PC-9 (cell line): ENCODE results near the gene LMX1B. TPM values are rescaled to one million over a fixed set of nuclear protein-coding genes. Genes with fewer than 3 reads are reported as not detected.

ENCODE experiments used
- BruUV-seq: library from RNA; stranded (reverse); fragments of 400-500 nt; replicated peaks from 2 replicates; lab custom pipeline; 2021; lab: Mats Ljungman, UMichigan
- CTCF ChIA-PET: fragments of 300-600 bp; sonication (Branson Sonifier 250); formaldehyde crosslinking; loops from one replicate; lab custom pipeline; 2022; ENCODE audit warnings: antibody characterized with exemption; lab: Charles Lee
- POLR2A ChIA-PET: fragments of 300-600 bp; sonication (Branson Sonifier 250); formaldehyde crosslinking; loops from one replicate; lab custom pipeline; 2022; ENCODE audit warnings: antibody characterized with exemption; ENCODE audit not compliant: unreplicated experiment; lab: Charles Lee
- DNase-seq, 2 experiments: peaks; one replicate each; pipeline versions ENCODE4 v3.0.0 to v3.0.0-alpha.2; 2015 to 2022; ENCODE audit warnings: mixed read lengths in 1 of 2
- H2AFZ ChIP-seq: fragments of 200-600 bp; sonication (generic); 2 replicates; pipeline ENCODE4 v1.8.1; 2017; ENCODE audit warnings: antibody characterized with exemption
- H3F3A ChIP-seq: fragments of 200-600 bp; sonication (generic); 2 replicates; pipeline ENCODE4 v1.8.1; 2017; ENCODE audit warnings: antibody characterized with exemption, mild to moderate bottlenecking, low read depth; ENCODE audit not compliant: insufficient read depth
- H3K27ac ChIP-seq: fragments of 200-600 bp; sonication (generic); 2 replicates; pipeline ENCODE4 v1.6.1; 2016; ENCODE audit warnings: mixed run types
- H3K27me3 ChIP-seq: fragments of 200-600 bp; sonication (generic); 2 replicates; pipeline ENCODE4 v1.6.1; 2016; ENCODE audit warnings: low read depth, mixed run types; ENCODE audit not compliant: insufficient read depth
- H3K36me3 ChIP-seq: fragments of 200-600 bp; sonication (generic); 2 replicates; pipeline ENCODE4 v1.6.1; 2016; ENCODE audit warnings: low read depth, mixed run types
- H3K4me1 ChIP-seq: fragments of 200-600 bp; sonication (generic); replicated peaks from 2 replicates; pipeline ENCODE4 v1.6.1; 2016; ENCODE audit warnings: mixed run types; ENCODE audit not compliant: insufficient read depth
- H3K4me2 ChIP-seq: fragments of 200-600 bp; sonication (generic); 2 replicates; pipeline ENCODE4 v1.6.1; 2017; ENCODE audit warnings: mixed run types
- H3K4me3 ChIP-seq: fragments of 200-600 bp; sonication (generic); 2 replicates; pipeline ENCODE4 v1.6.1; 2016; ENCODE audit warnings: mixed run types
- H3K79me2 ChIP-seq: fragments of 200-600 bp; sonication (generic); 2 replicates; pipeline ENCODE4 v1.6.1; 2017; ENCODE audit warnings: low read depth, mixed run types
- H3K9me2 ChIP-seq: fragments of 200-600 bp; sonication (generic); 2 replicates; pipeline ENCODE4 v1.8.1; 2017; ENCODE audit warnings: mild to moderate bottlenecking; ENCODE audit not compliant: insufficient read depth
- H3K9me3 ChIP-seq: fragments of 200-600 bp; sonication (generic); 2 replicates; pipeline ENCODE4 v1.8.1; 2016; ENCODE audit warnings: low read depth; ENCODE audit not compliant: insufficient read depth
- H4K20me1 ChIP-seq: fragments of 200-600 bp; sonication (generic); 2 replicates; pipeline ENCODE4 v1.8.1; 2017; ENCODE audit not compliant: insufficient read depth
- EZH2 ChIP-seq: fragments of 200-600 bp; sonication (generic); IDR thresholded peaks from 2 replicates; pipeline ENCODE4 v1.8.0; 2017; ENCODE audit warnings: antibody characterized with exemption, low read depth
- intact Hi-C: fragments of 100-400 bp; cut with micrococcal nuclease; formaldehyde crosslinking; loops from one replicate; pipeline ENCODE4 v1.10.0; 2022; ENCODE audit not compliant: unreplicated experiment
- total RNA-seq: library from RNA; stranded (reverse); gene quantifications from 2 replicates; pipeline ENCODE4 v1.2.3, GENCODE V29; 2021
- TF ChIP-seq, protein P1 (sequence below): fragments of 200-600 bp; sonication (generic); conservative IDR thresholded peaks from 2 replicates; pipeline ENCODE4 v1.6.1; 2017; ENCODE audit warnings: mixed run types, antibody characterized with exemption, mild to moderate bottlenecking, moderate library complexity

LMX1B gene
- total RNA-seq, 1 experiment from 2014 or later: not detected

DNA sequence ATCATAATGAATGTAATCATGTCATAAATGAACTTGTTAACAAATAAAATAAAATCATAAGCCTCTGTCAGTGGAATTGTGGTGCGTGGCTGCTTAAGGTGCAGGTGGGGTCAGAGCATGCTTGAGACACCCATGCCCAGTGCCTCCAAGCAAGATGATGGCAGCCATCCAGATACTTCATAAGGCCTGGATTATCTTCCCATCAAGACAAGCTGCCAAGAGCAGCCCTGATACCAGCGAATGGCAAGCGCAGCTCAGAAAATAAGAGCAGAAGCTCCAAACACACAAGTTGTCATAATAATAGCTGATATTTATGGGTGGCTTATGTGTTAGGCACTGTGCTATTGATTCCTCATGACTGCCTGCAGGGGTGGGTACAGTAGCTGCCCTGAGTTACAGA lies 21.8 kb upstream of the LMX1B start:
- H3K79me2 ChIP-seq: no peaks in the 10 kb centered on the region
- H3K27me3 ChIP-seq: peaks cover 61% of the 10 kb centered on the region
- H3K9me2 ChIP-seq: no peaks in the 10 kb centered on the region
- no TSS peak for BruUV-seq
- ChIA-PET POLR2A (no interaction called here), CTCF (no interaction called here)
- no peak overlapping the region for H3K4me2 ChIP-seq
- H3K36me3 ChIP-seq: no peaks in the 10 kb centered on the region
- H4K20me1 ChIP-seq: no peaks in the 10 kb centered on the region
- H2AFZ ChIP-seq: no peak overlapping the region
- TF ChIP-seq, protein P1, sequence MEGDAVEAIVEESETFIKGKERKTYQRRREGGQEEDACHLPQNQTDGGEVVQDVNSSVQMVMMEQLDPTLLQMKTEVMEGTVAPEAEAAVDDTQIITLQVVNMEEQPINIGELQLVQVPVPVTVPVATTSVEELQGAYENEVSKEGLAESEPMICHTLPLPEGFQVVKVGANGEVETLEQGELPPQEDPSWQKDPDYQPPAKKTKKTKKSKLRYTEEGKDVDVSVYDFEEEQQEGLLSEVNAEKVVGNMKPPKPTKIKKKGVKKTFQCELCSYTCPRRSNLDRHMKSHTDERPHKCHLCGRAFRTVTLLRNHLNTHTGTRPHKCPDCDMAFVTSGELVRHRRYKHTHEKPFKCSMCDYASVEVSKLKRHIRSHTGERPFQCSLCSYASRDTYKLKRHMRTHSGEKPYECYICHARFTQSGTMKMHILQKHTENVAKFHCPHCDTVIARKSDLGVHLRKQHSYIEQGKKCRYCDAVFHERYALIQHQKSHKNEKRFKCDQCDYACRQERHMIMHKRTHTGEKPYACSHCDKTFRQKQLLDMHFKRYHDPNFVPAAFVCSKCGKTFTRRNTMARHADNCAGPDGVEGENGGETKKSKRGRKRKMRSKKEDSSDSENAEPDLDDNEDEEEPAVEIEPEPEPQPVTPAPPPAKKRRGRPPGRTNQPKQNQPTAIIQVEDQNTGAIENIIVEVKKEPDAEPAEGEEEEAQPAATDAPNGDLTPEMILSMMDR: no peak
- TF ChIP-seq EZH2: no peak
- no peak overlapping the region for H3K4me3 ChIP-seq
- no peaks in the 10 kb centered on the region for H3K9me3 ChIP-seq
- H3K4me1 ChIP-seq: no peaks in the 10 kb centered on the region
- DNase-seq: no peak
- H3K27ac ChIP-seq: no peak overlapping the region
- intact Hi-C loops: no loop called here
- no peaks in the 10 kb centered on the region for H3F3A ChIP-seq

DNA sequence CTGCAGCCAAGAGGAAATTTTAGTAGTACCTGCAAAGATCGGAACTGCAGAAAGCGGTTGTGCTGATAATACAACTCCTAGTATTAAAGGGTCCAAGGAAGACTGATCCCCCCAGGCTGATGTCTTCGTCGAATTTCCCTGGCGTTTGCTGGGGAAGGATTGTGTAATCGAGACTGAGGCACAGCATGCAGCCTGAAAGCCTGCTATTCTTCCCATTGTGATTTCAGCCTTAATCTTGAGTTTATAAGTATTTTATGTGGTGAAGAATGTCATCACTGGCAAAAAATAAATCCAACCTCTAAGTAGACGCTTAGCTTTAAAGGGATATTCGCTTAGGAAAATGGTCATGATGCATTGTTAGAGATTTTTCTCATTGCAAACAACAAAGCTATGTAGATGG lies 21.3 kb upstream of the LMX1B start:
- Histone ChIP-seq H3K4me3 (no peak overlapping the region), H4K20me1 (no peaks in the 10 kb centered on the region), H3K27ac (no peak overlapping the region), H3K36me3 (no peaks in the 10 kb centered on the region), H3F3A (no peaks in the 10 kb centered on the region), H3K9me2 (no peaks in the 10 kb centered on the region), H3K4me1 (no peaks in the 10 kb centered on the region), H2AFZ (no peak overlapping the region), H3K9me3 (no peaks in the 10 kb centered on the region), H3K27me3 (peaks cover 61% of the 10 kb centered on the region), H3K79me2 (no peaks in the 10 kb centered on the region), H3K4me2 (no peak overlapping the region)
- TF ChIP-seq, protein P1: no peak
- no peak for TF ChIP-seq EZH2
- no TSS peak for BruUV-seq
- DNase-seq: no peak
- POLR2A ChIA-PET: no interaction called here
- CTCF ChIA-PET: no interaction called here
- intact Hi-C loops: no loop called here

GRCh38 chr9:126595982-126596381 lies 17.7 kb upstream of the LMX1B start:
- no peaks in the 10 kb centered on the region for H3K4me1 ChIP-seq
- H3F3A ChIP-seq: no peaks in the 10 kb centered on the region
- H2AFZ ChIP-seq: no peak overlapping the region
- H4K20me1 ChIP-seq: no peaks in the 10 kb centered on the region
- no peak overlapping the region for H3K27ac ChIP-seq
- ChIA-PET POLR2A (no interaction called here), CTCF (no interaction called here)
- BruUV-seq: no TSS peak
- no peaks in the 10 kb centered on the region for H3K9me2 ChIP-seq
- H3K27me3 ChIP-seq: peaks cover 62% of the 10 kb centered on the region
- intact Hi-C loops: no loop called here
- TF ChIP-seq EZH2: no peak
- no peaks in the 10 kb centered on the region for H3K79me2 ChIP-seq
- no peaks in the 10 kb centered on the region for H3K9me3 ChIP-seq
- DNase-seq: no peak
- no peak overlapping the region for H3K4me2 ChIP-seq
- no peak overlapping the region for H3K4me3 ChIP-seq
- H3K36me3 ChIP-seq: no peaks in the 10 kb centered on the region

- intact Hi-C loops: no loop called here
- Histone ChIP-seq H3K27ac (no peak overlapping the region), H3F3A (no peaks in the 10 kb centered on the region), H4K20me1 (no peaks in the 10 kb centered on the region), H3K27me3 (peaks cover 55% of the 10 kb centered on the region), H2AFZ (no peak overlapping the region), H3K79me2 (no peaks in the 10 kb centered on the region), H3K4me3 (no peak overlapping the region), H3K36me3 (no peaks in the 10 kb centered on the region), H3K4me1 (no peaks in the 10 kb centered on the region), H3K9me3 (no peaks in the 10 kb centered on the region), H3K9me2 (no peaks in the 10 kb centered on the region), H3K4me2 (no peak overlapping the region)
- ChIA-PET CTCF (no interaction called here), POLR2A (no interaction called here)
- BruUV-seq: no TSS peak
- no peak for DNase-seq
- no peak for TF ChIP-seq EZH2
- TF ChIP-seq, protein P1: peak; percentile 24; the same call in 1 of the 2 replicates
These were observed 14.6 kb upstream of the LMX1B start for GRCh38 chr9:126599047-126599650.
